ENCODE data around the gene RASAL2. TPM values are rescaled to one million over a fixed set of nuclear protein-coding genes. Genes with fewer than 3 reads are reported as not detected.

RASAL2 gene
- total RNA-seq, 1 donor from 2014 or later = 44.2 TPM

GRCh38 chr1:178418284-178418955, 324.5 kb downstream of the RASAL2 start:
- peaks cover 4% of the 10 kb centered on the region for H3K4me1 Mint-ChIP-seq (ENCODE audit: low read depth, unreplicated experiment)
- Histone ChIP-seq H4K20me1 (ENCODE audit: insufficient read depth, low read length) (no peaks in the 10 kb centered on the region), H3K9me3 (ENCODE audit: insufficient read depth, low read depth, low read length) (no peaks in the 10 kb centered on the region), H3K79me2 (ENCODE audit: insufficient read depth, low read length) (peaks cover 3% of the 10 kb centered on the region), H3K36me3 (ENCODE audit: insufficient read depth, low read length) (no peaks in the 10 kb centered on the region), H3K27me3 (ENCODE audit: insufficient read depth, low read length) (no peaks in the 10 kb centered on the region), H3K27ac (ENCODE audit: low read depth, low read length) (no peak overlapping the region), H3K4me2 (ENCODE audit: low read length) (no peak overlapping the region), H2AFZ (ENCODE audit: low read depth, low read length) (no peak overlapping the region), H3K4me1 (ENCODE audit: insufficient read depth, low read length) (no peaks in the 10 kb centered on the region), H3K9ac (ENCODE audit: low read length) (no peak overlapping the region), H3K4me3 (ENCODE audit: insufficient read depth, low read depth, low read length) (no peak overlapping the region)
- no peaks in the 10 kb centered on the region for H3K9me3 Mint-ChIP-seq (ENCODE audit: unreplicated experiment)
- H3K27ac Mint-ChIP-seq (ENCODE audit: unreplicated experiment) = no peak overlapping the region
- DNase-seq (ENCODE audit: low read depth) (no peak), FAIRE-seq (no peak)
- TF ChIP-seq CTCF (IDR thresholded peaks at IDR 0.05; ENCODE audit: insufficient read depth, low read depth, low read length) (no peak), EZH2 (IDR thresholded peaks at IDR 0.05; ENCODE audit: insufficient read depth, low read length) (no peak)
- no peak overlapping the region for H3K4me3 Mint-ChIP-seq (ENCODE audit: unreplicated experiment)
- no peaks in the 10 kb centered on the region for H3K36me3 Mint-ChIP-seq (ENCODE audit: low read depth, unreplicated experiment)
- H3K27me3 Mint-ChIP-seq (ENCODE audit: low read depth, unreplicated experiment) = no peaks in the 10 kb centered on the region

- H3K27ac ChIP-seq (ENCODE audit: low read depth, low read length) = no peak overlapping the region
- Mint-ChIP-seq H3K27me3 (ENCODE audit: low read depth, unreplicated experiment) (no peaks in the 10 kb centered on the region), H3K9me3 (ENCODE audit: unreplicated experiment) (no peaks in the 10 kb centered on the region), H3K4me3 (ENCODE audit: unreplicated experiment) (no peak overlapping the region), H3K36me3 (ENCODE audit: low read depth, unreplicated experiment) (no peaks in the 10 kb centered on the region), H3K27ac (ENCODE audit: unreplicated experiment) (no peak overlapping the region), H3K4me1 (ENCODE audit: low read depth, unreplicated experiment) (peaks cover 24% of the 10 kb centered on the region)
- no peak for FAIRE-seq
- no peak overlapping the region for H2AFZ ChIP-seq (ENCODE audit: low read depth, low read length)
- no peaks in the 10 kb centered on the region for H3K79me2 ChIP-seq (ENCODE audit: insufficient read depth, low read length)
- no peak overlapping the region for H3K4me2 ChIP-seq (ENCODE audit: low read length)
- no peaks in the 10 kb centered on the region for H3K36me3 ChIP-seq (ENCODE audit: insufficient read depth, low read length)
- H3K27me3 ChIP-seq (ENCODE audit: insufficient read depth, low read length) = no peaks in the 10 kb centered on the region
- no peaks in the 10 kb centered on the region for H3K4me1 ChIP-seq (ENCODE audit: insufficient read depth, low read length)
- TF ChIP-seq CTCF (IDR thresholded peaks at IDR 0.05; ENCODE audit: insufficient read depth, low read depth, low read length) (no peak), EZH2 (IDR thresholded peaks at IDR 0.05; ENCODE audit: insufficient read depth, low read length) (no peak)
- no peak overlapping the region for H3K9ac ChIP-seq (ENCODE audit: low read length)
- no peaks in the 10 kb centered on the region for H3K9me3 ChIP-seq (ENCODE audit: insufficient read depth, low read depth, low read length)
- no peaks in the 10 kb centered on the region for H4K20me1 ChIP-seq (ENCODE audit: insufficient read depth, low read length)
- no peak for DNase-seq (ENCODE audit: low read depth)
- H3K4me3 ChIP-seq (ENCODE audit: insufficient read depth, low read depth, low read length) = no peak overlapping the region
Measured at GRCh38 chr1:178434360-178434759, 340.5 kb downstream of the RASAL2 start.

GRCh38 chr1:178434899-178435435, 341.1 kb downstream of the RASAL2 start:
- no peak overlapping the region for H2AFZ ChIP-seq (ENCODE audit: low read depth, low read length)
- H3K4me2 ChIP-seq (ENCODE audit: low read length) = no peak overlapping the region
- no peaks in the 10 kb centered on the region for H4K20me1 ChIP-seq (ENCODE audit: insufficient read depth, low read length)
- H3K4me1 ChIP-seq (ENCODE audit: insufficient read depth, low read length) = no peaks in the 10 kb centered on the region
- FAIRE-seq (no peak), DNase-seq (ENCODE audit: low read depth) (no peak)
- H3K79me2 ChIP-seq (ENCODE audit: insufficient read depth, low read length) = no peaks in the 10 kb centered on the region
- no peaks in the 10 kb centered on the region for H3K9me3 ChIP-seq (ENCODE audit: insufficient read depth, low read depth, low read length)
- H3K9me3 Mint-ChIP-seq (ENCODE audit: unreplicated experiment) = no peaks in the 10 kb centered on the region
- H3K27me3 ChIP-seq (ENCODE audit: insufficient read depth, low read length) = no peaks in the 10 kb centered on the region
- H3K36me3 Mint-ChIP-seq (ENCODE audit: low read depth, unreplicated experiment) = no peaks in the 10 kb centered on the region
- no peak overlapping the region for H3K27ac ChIP-seq (ENCODE audit: low read depth, low read length)
- peaks cover 4% of the 10 kb centered on the region for H3K36me3 ChIP-seq (ENCODE audit: insufficient read depth, low read length)
- no peak overlapping the region for H3K27ac Mint-ChIP-seq (ENCODE audit: unreplicated experiment)
- no peak overlapping the region for H3K4me3 ChIP-seq (ENCODE audit: insufficient read depth, low read depth, low read length)
- no peaks in the 10 kb centered on the region for H3K27me3 Mint-ChIP-seq (ENCODE audit: low read depth, unreplicated experiment)
- no peak overlapping the region for H3K4me3 Mint-ChIP-seq (ENCODE audit: unreplicated experiment)
- no peak overlapping the region for H3K9ac ChIP-seq (ENCODE audit: low read length)
- H3K4me1 Mint-ChIP-seq (ENCODE audit: low read depth, unreplicated experiment) = peaks cover 25% of the 10 kb centered on the region
- TF ChIP-seq EZH2 (IDR thresholded peaks at IDR 0.05; ENCODE audit: insufficient read depth, low read length) (no peak), CTCF (IDR thresholded peaks at IDR 0.05; ENCODE audit: insufficient read depth, low read depth, low read length) (no peak)
